ENCODE measurements around the gene AHRR. TPM values are rescaled to one million over a fixed set of nuclear protein-coding genes. Genes with fewer than 3 reads are reported as not detected.

Gene AHRR
- total RNA-seq, 2 experiments from 2014 or later, result 2.2 to 3.4 TPM

- no peaks in the 10 kb centered on the region for H3K9me3 ChIP-seq (ENCODE audit: low read length)
- H3K79me2 ChIP-seq (ENCODE audit: insufficient read depth, low read depth, low read length), result no peaks in the 10 kb centered on the region
- H3K27ac ChIP-seq (ENCODE audit: low read depth, low read length, poor library complexity, severe bottlenecking), result no peak overlapping the region
- H3K36me3 ChIP-seq (ENCODE audit: insufficient read depth, low read length), result no peaks in the 10 kb centered on the region
- H3K9me2 ChIP-seq (ENCODE audit: insufficient read depth, low read length), result no peaks in the 10 kb centered on the region
- no peaks in the 10 kb centered on the region for H3K4me1 ChIP-seq (ENCODE audit: insufficient read depth, low read length, poor library complexity, severe bottlenecking)
- no peak overlapping the region for H3K4me3 ChIP-seq (ENCODE audit: low read depth, low read length, poor library complexity, severe bottlenecking)
- intact Hi-C loops (cut with micrococcal nuclease; ENCODE audit: unreplicated experiment), result no loop called here
- no peak for DNase-seq (ENCODE audit: low spot score)
- no TSS peak for BruUV-seq (replicated peaks)
- no peak overlapping the region for H3K4me2 ChIP-seq (ENCODE audit: low read length)
- CTCF ChIA-PET (ENCODE audit: unreplicated experiment), result no interaction called here
- TF ChIP-seq CTCF (conservative IDR thresholded peaks at IDR 0.05; ENCODE audit: low read length) (no peak), EZH2phosphoT487 (IDR thresholded peaks at IDR 0.05; ENCODE audit: borderline replicate concordance, low read depth, low read length) (no peak)
- H4K20me1 ChIP-seq (ENCODE audit: insufficient read depth, low read length), result no peaks in the 10 kb centered on the region
- POLR2A ChIA-PET, result no interaction called here
- H2AFZ ChIP-seq (ENCODE audit: low read length), result no peak overlapping the region
Measured at GRCh38 chr5:335740-336038, 14.2 kb downstream of the AHRR start.

- ChIA-PET CTCF (ENCODE audit: unreplicated experiment) (no interaction called here), POLR2A (no interaction called here)
- no peaks in the 10 kb centered on the region for H3K9me3 ChIP-seq (ENCODE audit: low read length)
- no TSS peak for BruUV-seq (replicated peaks)
- no peak for TF ChIP-seq CTCF (conservative IDR thresholded peaks at IDR 0.05; ENCODE audit: low read length)
- no peak for TF ChIP-seq EZH2phosphoT487 (IDR thresholded peaks at IDR 0.05; ENCODE audit: borderline replicate concordance, low read depth, low read length)
- no peak overlapping the region for H3K27ac ChIP-seq (ENCODE audit: low read depth, low read length, poor library complexity, severe bottlenecking)
- H3K4me1 ChIP-seq (ENCODE audit: insufficient read depth, low read length, poor library complexity, severe bottlenecking), result no peaks in the 10 kb centered on the region
- no peak overlapping the region for H3K4me2 ChIP-seq (ENCODE audit: low read length)
- intact Hi-C loops (cut with micrococcal nuclease; ENCODE audit: unreplicated experiment), result no loop called here
- H3K79me2 ChIP-seq (ENCODE audit: insufficient read depth, low read depth, low read length), result no peaks in the 10 kb centered on the region
- H3K4me3 ChIP-seq (ENCODE audit: low read depth, low read length, poor library complexity, severe bottlenecking), result no peak overlapping the region
- no peak overlapping the region for H2AFZ ChIP-seq (ENCODE audit: low read length)
- DNase-seq (ENCODE audit: low spot score), result no peak
- H4K20me1 ChIP-seq (ENCODE audit: insufficient read depth, low read length), result no peaks in the 10 kb centered on the region
- H3K9me2 ChIP-seq (ENCODE audit: insufficient read depth, low read length), result no peaks in the 10 kb centered on the region
- no peaks in the 10 kb centered on the region for H3K36me3 ChIP-seq (ENCODE audit: insufficient read depth, low read length)
Measured at GRCh38 chr5:337563-338130, 16.1 kb downstream of the AHRR start.

- DNase-seq (ENCODE audit: low spot score), result no peak
- Histone ChIP-seq H3K4me1 (ENCODE audit: insufficient read depth, low read length, poor library complexity, severe bottlenecking) (no peaks in the 10 kb centered on the region), H3K27ac (ENCODE audit: low read depth, low read length, poor library complexity, severe bottlenecking) (no peak overlapping the region), H3K9me2 (ENCODE audit: insufficient read depth, low read length) (no peaks in the 10 kb centered on the region), H3K36me3 (ENCODE audit: insufficient read depth, low read length) (no peaks in the 10 kb centered on the region), H3K79me2 (ENCODE audit: insufficient read depth, low read depth, low read length) (no peaks in the 10 kb centered on the region), H2AFZ (ENCODE audit: low read length) (no peak overlapping the region), H3K4me3 (ENCODE audit: low read depth, low read length, poor library complexity, severe bottlenecking) (no peak overlapping the region), H3K4me2 (ENCODE audit: low read length) (no peak overlapping the region), H4K20me1 (ENCODE audit: insufficient read depth, low read length) (no peaks in the 10 kb centered on the region), H3K9me3 (ENCODE audit: low read length) (no peaks in the 10 kb centered on the region)
- TF ChIP-seq CTCF (conservative IDR thresholded peaks at IDR 0.05; ENCODE audit: low read length), result no peak
- no TSS peak for BruUV-seq (replicated peaks)
- ChIA-PET POLR2A (no interaction called here), CTCF (ENCODE audit: unreplicated experiment) (no interaction called here)
- intact Hi-C loops (cut with micrococcal nuclease; ENCODE audit: unreplicated experiment), result no loop called here
Measured at GRCh38 chr5:342501-343460, 21.3 kb downstream of the AHRR start.

All from OCI-LY7 (cell line).